ENCODE results near the gene OLFML2A. TPM values are rescaled to one million over a fixed set of nuclear protein-coding genes. Genes with fewer than 3 reads are reported as not detected.

The OLFML2A gene
- total RNA-seq, 1 donor = 29.7 TPM

GRCh38 chr9:124828489-124829333, 51.8 kb downstream of the OLFML2A start:
- H3K4me1 ChIP-seq (ENCODE audit: insufficient read depth, low read length) = peaks cover 7% of the 10 kb centered on the region
- no peaks in the 10 kb centered on the region for H3K9me3 ChIP-seq (ENCODE audit: low read depth, low read length)
- no peak for TF ChIP-seq CTCF (IDR thresholded peaks at IDR 0.05; ENCODE audit: extremely low read depth, low read depth, low read length)
- no peaks in the 10 kb centered on the region for H3K79me2 ChIP-seq (ENCODE audit: insufficient read depth, low read length)
- H3K27me3 ChIP-seq (ENCODE audit: insufficient read depth, low read length) = peaks cover 6% of the 10 kb centered on the region
- H4K20me1 ChIP-seq (ENCODE audit: insufficient read depth, low read length) = no peaks in the 10 kb centered on the region
- no peak overlapping the region for H3K4me2 ChIP-seq (ENCODE audit: insufficient read depth, low read length)
- no peak overlapping the region for H2AFZ ChIP-seq (ENCODE audit: low read length)
- H3K27ac ChIP-seq (ENCODE audit: low read depth, low read length) = no peak overlapping the region
- no peak overlapping the region for H3K4me3 ChIP-seq (ENCODE audit: insufficient read depth, low read length)
- no peaks in the 10 kb centered on the region for H3K36me3 ChIP-seq (ENCODE audit: insufficient read depth, low read length)
- DNase-seq (ENCODE audit: insufficient read length, low spot score, missing footprints) = no peak

GRCh38 chr9:124829334-124829669, 52.4 kb downstream of the OLFML2A start:
- H3K27ac ChIP-seq (ENCODE audit: low read depth, low read length) = no peak overlapping the region
- no peaks in the 10 kb centered on the region for H3K36me3 ChIP-seq (ENCODE audit: insufficient read depth, low read length)
- H4K20me1 ChIP-seq (ENCODE audit: insufficient read depth, low read length) = no peaks in the 10 kb centered on the region
- no peaks in the 10 kb centered on the region for H3K79me2 ChIP-seq (ENCODE audit: insufficient read depth, low read length)
- DNase-seq (ENCODE audit: insufficient read length, low spot score, missing footprints) = no peak
- peaks cover 6% of the 10 kb centered on the region for H3K27me3 ChIP-seq (ENCODE audit: insufficient read depth, low read length)
- H3K4me2 ChIP-seq (ENCODE audit: insufficient read depth, low read length) = no peak overlapping the region
- H3K4me1 ChIP-seq (ENCODE audit: insufficient read depth, low read length) = peaks cover 10% of the 10 kb centered on the region
- H3K4me3 ChIP-seq (ENCODE audit: insufficient read depth, low read length) = no peak overlapping the region
- H2AFZ ChIP-seq (ENCODE audit: low read length) = no peak overlapping the region
- no peaks in the 10 kb centered on the region for H3K9me3 ChIP-seq (ENCODE audit: low read depth, low read length)
- no peak for TF ChIP-seq CTCF (IDR thresholded peaks at IDR 0.05; ENCODE audit: extremely low read depth, low read depth, low read length)

GRCh38 chr9:124830593-124830992, 53.7 kb downstream of the OLFML2A start:
- Histone ChIP-seq H3K27ac (ENCODE audit: low read depth, low read length) (no peak overlapping the region), H3K79me2 (ENCODE audit: insufficient read depth, low read length) (no peaks in the 10 kb centered on the region), H3K4me2 (ENCODE audit: insufficient read depth, low read length) (no peak overlapping the region), H4K20me1 (ENCODE audit: insufficient read depth, low read length) (peaks cover 3% of the 10 kb centered on the region), H3K4me3 (ENCODE audit: insufficient read depth, low read length) (no peak overlapping the region), H3K27me3 (ENCODE audit: insufficient read depth, low read length) (peaks cover 6% of the 10 kb centered on the region), H3K36me3 (ENCODE audit: insufficient read depth, low read length) (no peaks in the 10 kb centered on the region), H3K9me3 (ENCODE audit: low read depth, low read length) (no peaks in the 10 kb centered on the region), H3K4me1 (ENCODE audit: insufficient read depth, low read length) (peaks cover 21% of the 10 kb centered on the region), H2AFZ (ENCODE audit: low read length) (no peak overlapping the region)
- no peak for TF ChIP-seq CTCF (IDR thresholded peaks at IDR 0.05; ENCODE audit: extremely low read depth, low read depth, low read length)
- DNase-seq (ENCODE audit: insufficient read length, low spot score, missing footprints) = no peak

- Histone ChIP-seq H3K79me2 (ENCODE audit: insufficient read depth, low read length) (no peaks in the 10 kb centered on the region), H4K20me1 (ENCODE audit: insufficient read depth, low read length) (peaks cover 3% of the 10 kb centered on the region), H3K36me3 (ENCODE audit: insufficient read depth, low read length) (no peaks in the 10 kb centered on the region), H3K27me3 (ENCODE audit: insufficient read depth, low read length) (peaks cover 6% of the 10 kb centered on the region), H2AFZ (ENCODE audit: low read length) (no peak overlapping the region), H3K9me3 (ENCODE audit: low read depth, low read length) (no peaks in the 10 kb centered on the region), H3K27ac (ENCODE audit: low read depth, low read length) (peak overlapping the region; percentile 56), H3K4me2 (ENCODE audit: insufficient read depth, low read length) (no peak overlapping the region), H3K4me3 (ENCODE audit: insufficient read depth, low read length) (no peak overlapping the region), H3K4me1 (ENCODE audit: insufficient read depth, low read length) (peaks cover 21% of the 10 kb centered on the region)
- no peak for DNase-seq (ENCODE audit: insufficient read length, low spot score, missing footprints)
- TF ChIP-seq CTCF (IDR thresholded peaks at IDR 0.05; ENCODE audit: extremely low read depth, low read depth, low read length) = no peak
These were observed 54.9 kb downstream of the OLFML2A start for GRCh38 chr9:124831642-124832364.
